ENCODE measurements around the gene ENTPD6.

ENTPD6 gene

GRCh38 chr20:25269057-25269832, 73.7 kb downstream of the ENTPD6 start:
- H3K4me1 ChIP-seq (ENCODE audit: control insufficient read depth, low read length), result no peaks in the 10 kb centered on the region
- peaks cover 4% of the 10 kb centered on the region; the same call in 1 of the 2 replicates for H4K20me1 ChIP-seq (ENCODE audit: control insufficient read depth, insufficient read depth, low read depth, low read length)
- no peaks in the 10 kb centered on the region for H3K79me2 ChIP-seq (ENCODE audit: control insufficient read depth, low read length)
- H3K4me3 ChIP-seq (ENCODE audit: low read length), result no peak overlapping the region
- H3K36me3 ChIP-seq (ENCODE audit: control insufficient read depth, low read length), result peaks cover 12% of the 10 kb centered on the region; the same call in 1 of the 2 replicates
- no peaks in the 10 kb centered on the region for H3K9me2 ChIP-seq (replicated peaks; ENCODE audit: control insufficient read depth, low read length)
- no peak overlapping the region for H3K27ac ChIP-seq (ENCODE audit: low read depth, low read length)
- no peaks in the 10 kb centered on the region for H3K27me3 ChIP-seq (ENCODE audit: control insufficient read depth, low read length)
- TF ChIP-seq CTCF (IDR thresholded peaks at IDR 0.05; ENCODE audit: low read depth, low read length, poor library complexity, severe bottlenecking), result no peak
- TF ChIP-seq EZH2phosphoT487 (IDR thresholded peaks at IDR 0.05; ENCODE audit: borderline replicate concordance, low read length), result no peak
- H3K4me2 ChIP-seq (ENCODE audit: low read length), result no peak overlapping the region
- no peaks in the 10 kb centered on the region for H3K9me3 ChIP-seq (ENCODE audit: control insufficient read depth, insufficient read depth, low read length)
- no peaks in the 10 kb centered on the region for H3F3A ChIP-seq (ENCODE audit: control insufficient read depth, insufficient read depth)

- Histone ChIP-seq H4K20me1 (ENCODE audit: control insufficient read depth, insufficient read depth, low read depth, low read length) (peaks cover 4% of the 10 kb centered on the region; the same call in 1 of the 2 replicates), H3K79me2 (ENCODE audit: control insufficient read depth, low read length) (no peaks in the 10 kb centered on the region), H3F3A (ENCODE audit: control insufficient read depth, insufficient read depth) (no peaks in the 10 kb centered on the region), H3K9me3 (ENCODE audit: control insufficient read depth, insufficient read depth, low read length) (no peaks in the 10 kb centered on the region), H3K27me3 (ENCODE audit: control insufficient read depth, low read length) (no peaks in the 10 kb centered on the region), H3K4me1 (ENCODE audit: control insufficient read depth, low read length) (no peaks in the 10 kb centered on the region), H3K4me3 (ENCODE audit: low read length) (no peak overlapping the region), H3K9me2 (replicated peaks; ENCODE audit: control insufficient read depth, low read length) (no peaks in the 10 kb centered on the region), H3K27ac (ENCODE audit: low read depth, low read length) (no peak overlapping the region), H3K36me3 (ENCODE audit: control insufficient read depth, low read length) (peaks cover 12% of the 10 kb centered on the region; the same call in 1 of the 2 replicates), H3K4me2 (ENCODE audit: low read length) (no peak overlapping the region)
- TF ChIP-seq CTCF (IDR thresholded peaks at IDR 0.05; ENCODE audit: low read depth, low read length, poor library complexity, severe bottlenecking) (no peak), EZH2phosphoT487 (IDR thresholded peaks at IDR 0.05; ENCODE audit: borderline replicate concordance, low read length) (no peak)
Observed at GRCh38 chr20:25269833-25270170, 74.3 kb downstream of the ENTPD6 start.

- Histone ChIP-seq H3K4me2 (ENCODE audit: low read length) (no peak overlapping the region), H3K79me2 (ENCODE audit: control insufficient read depth, low read length) (no peaks in the 10 kb centered on the region), H3F3A (ENCODE audit: control insufficient read depth, insufficient read depth) (no peaks in the 10 kb centered on the region), H3K27me3 (ENCODE audit: control insufficient read depth, low read length) (no peaks in the 10 kb centered on the region), H4K20me1 (ENCODE audit: control insufficient read depth, insufficient read depth, low read depth, low read length) (peaks cover 6% of the 10 kb centered on the region; the same call in 1 of the 2 replicates), H3K4me1 (ENCODE audit: control insufficient read depth, low read length) (no peaks in the 10 kb centered on the region), H3K9me3 (ENCODE audit: control insufficient read depth, insufficient read depth, low read length) (no peaks in the 10 kb centered on the region), H3K4me3 (ENCODE audit: low read length) (no peak overlapping the region), H3K9me2 (replicated peaks; ENCODE audit: control insufficient read depth, low read length) (no peaks in the 10 kb centered on the region), H3K36me3 (ENCODE audit: control insufficient read depth, low read length) (peaks cover 12% of the 10 kb centered on the region; the same call in 1 of the 2 replicates), H3K27ac (ENCODE audit: low read depth, low read length) (no peak overlapping the region)
- TF ChIP-seq EZH2phosphoT487 (IDR thresholded peaks at IDR 0.05; ENCODE audit: borderline replicate concordance, low read length) (no peak), CTCF (IDR thresholded peaks at IDR 0.05; ENCODE audit: low read depth, low read length, poor library complexity, severe bottlenecking) (no peak)
Observed at GRCh38 chr20:25270829-25271251, 75.3 kb downstream of the ENTPD6 start.

Measured in DOHH2 (cell line).